Hematopoietic multipotent progenitor cell (in vitro differentiated cells): Measurements from ENCODE around the gene CD300H. TPM values are rescaled to one million over a fixed set of nuclear protein-coding genes. Genes with fewer than 3 reads are reported as not detected.
A peak's percentile ranks its signal among the peaks of the same experiment; 100 is the strongest.

Source experiments
- DNase-seq, 3 donors: peaks; one replicate each; pipeline ENCODE4 v3.0.0-alpha.2; 2011 to 2015; ENCODE audit warnings: low read depth in 2 of 3, low spot score in 2 of 3
- total RNA-seq: library from RNA; depleted of rRNA; stranded (reverse); fragments of >200 nt; gene quantifications from one replicate; pipeline ENCODE4 v1.2.3, GENCODE V29; 2012

Gene CD300H
- 0.27 TPM for total RNA-seq

- DNase-seq, result no peak
Observed at GRCh38 chr17:74567397-74567796, at the start of gene CD300H. Gene CD300H (minus strand): TSS chr17:74567509.

- no peak for DNase-seq
Observed at GRCh38 chr17:74616696-74617095, 49.4 kb upstream of the CD300H start.

- DNase-seq, result no peak
Observed at GRCh38 chr17:74612046-74612445, 44.7 kb upstream of the CD300H start.

GRCh38 chr17:74610108-74610507 is 42.8 kb upstream of the CD300H start:
- DNase-seq, result peak in 1 of 3 donors; percentile 53

- DNase-seq, result no peak
Observed at GRCh38 chr17:74608511-74608910, 41.2 kb upstream of the CD300H start.

- no peak for DNase-seq
Observed at GRCh38 chr17:74607221-74607620, 39.9 kb upstream of the CD300H start.

- DNase-seq, result no peak
Observed at GRCh38 chr17:74606050-74606449, 38.7 kb upstream of the CD300H start.

- no peak for DNase-seq
Observed at GRCh38 chr17:74605361-74605760, 38.1 kb upstream of the CD300H start.

GRCh38 chr17:74604761-74605160 is 37.5 kb upstream of the CD300H start:
- no peak for DNase-seq

GRCh38 chr17:74604200-74604599 is 36.9 kb upstream of the CD300H start:
- DNase-seq, result no peak

GRCh38 chr17:74603746-74604145 is 36.4 kb upstream of the CD300H start:
- no peak for DNase-seq

- DNase-seq, result peak in 1 of 3 donors; percentile 28
Observed at GRCh38 chr17:74603037-74603635, 35.8 kb upstream of the CD300H start.

- peak in 2 of 3 donors; percentile 43 to 70 for DNase-seq
Observed at GRCh38 chr17:74601944-74602572, 34.7 kb upstream of the CD300H start.

- peak in 2 of 3 donors; percentile 51 to 83 for DNase-seq
Observed at GRCh38 chr17:74599448-74599939, 32.2 kb upstream of the CD300H start.

GRCh38 chr17:74599023-74599399 is 31.7 kb upstream of the CD300H start:
- peak in 2 of 3 donors; percentile 37 to 48 for DNase-seq

- no peak for DNase-seq
Observed at GRCh38 chr17:74598346-74599022, 31.2 kb upstream of the CD300H start.

GRCh38 chr17:74597069-74597790 is 29.9 kb upstream of the CD300H start:
- no peak for DNase-seq

GRCh38 chr17:74595037-74595750 is 27.9 kb upstream of the CD300H start:
- DNase-seq, result no peak

GRCh38 chr17:74592087-74592990 is 25.0 kb upstream of the CD300H start, which contains the start of gene CD300LD:
Gene CD300LD (minus strand): TSS chr17:74592283. CDS start chr17:74592202, 81 bp downstream.
- DNase-seq, result peak in 2 of 3 donors; percentile 51 to 63
